Rectal smooth muscle tissue (tissue), 1 donor: Measurements from ENCODE around the gene CGB7.
"Not testable (repeated sequence)": the region's sequence is repeated elsewhere in the genome, so short reads cannot be mapped to it uniquely, and the experiment has no call there.

ENCODE experiments used
- H3K27ac ChIP-seq: one replicate; pipeline ENCODE4 v1.7.0; 2013; ENCODE audit warnings: low read depth, low read length, inconsistent platforms
- H3K27me3 ChIP-seq: one replicate; pipeline ENCODE4 v1.7.0; 2013; ENCODE audit warnings: low read length; ENCODE audit not compliant: control insufficient read depth, insufficient read depth
- H3K36me3 ChIP-seq: one replicate; pipeline ENCODE4 v1.7.0; 2013; ENCODE audit warnings: low read length; ENCODE audit not compliant: control insufficient read depth, insufficient read depth
- H3K4me1 ChIP-seq: one replicate; pipeline ENCODE4 v1.7.0; 2013; ENCODE audit warnings: low read length; ENCODE audit not compliant: control insufficient read depth, insufficient read depth
- H3K4me3 ChIP-seq: one replicate; pipeline ENCODE4 v1.7.0; 2013; ENCODE audit warnings: low read length
- H3K9ac ChIP-seq: one replicate; pipeline ENCODE4 v1.7.0; 2013; ENCODE audit warnings: low read length

Gene CGB7

DNA sequence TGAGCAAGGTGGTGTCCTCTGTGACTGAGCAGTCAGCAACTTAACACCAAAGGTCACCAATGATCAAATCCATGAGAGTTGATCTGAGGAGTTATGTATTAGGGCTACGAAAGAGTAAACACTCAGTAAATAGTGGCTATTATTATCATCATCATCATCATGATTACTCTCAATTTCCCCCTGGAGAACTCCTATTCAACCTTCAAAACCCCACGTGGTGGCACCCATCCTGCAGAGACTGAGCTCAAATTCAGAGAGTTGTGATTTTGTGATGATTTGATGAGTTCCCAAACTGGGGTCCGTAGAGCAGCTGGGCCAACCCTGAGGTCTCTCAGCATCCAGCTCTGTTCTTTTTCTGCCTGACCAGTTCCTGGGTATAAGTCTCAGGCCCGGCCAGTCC lies 7.7 kb downstream of the CGB7 start:
- not testable (repeated sequence) for H3K36me3 ChIP-seq, H3K9ac ChIP-seq, H3K27ac ChIP-seq, H3K27me3 ChIP-seq, H3K4me1 ChIP-seq, H3K4me3 ChIP-seq

GRCh38 chr19:49049011-49049410 lies 8.5 kb downstream of the CGB7 start, which contains the start of gene CGB8:
CGB8 (minus strand) TSS chr19:49049111; CDS start chr19:49048739, 372 bp downstream.
- H3K4me1 ChIP-seq, H3K4me3 ChIP-seq, H3K9ac ChIP-seq, H3K27me3 ChIP-seq, H3K27ac ChIP-seq, H3K36me3 ChIP-seq: not testable (repeated sequence)

GRCh38 chr19:49043548-49043947 lies 14.0 kb downstream of the CGB7 start, which contains the start of gene CGB5:
CGB5 (plus strand) TSS chr19:49043848; CDS start chr19:49044210, 362 bp downstream.
- not testable (repeated sequence) for H3K27ac ChIP-seq, H3K9ac ChIP-seq, H3K36me3 ChIP-seq, H3K4me1 ChIP-seq, H3K27me3 ChIP-seq, H3K4me3 ChIP-seq

GRCh38 chr19:49042666-49043065 lies 14.9 kb downstream of the CGB7 start:
- not testable (repeated sequence) for H3K36me3 ChIP-seq, H3K9ac ChIP-seq, H3K27me3 ChIP-seq, H3K4me3 ChIP-seq, H3K27ac ChIP-seq, H3K4me1 ChIP-seq

GRCh38 chr19:49042177-49042576 lies 15.4 kb downstream of the CGB7 start:
- Histone ChIP-seq H3K4me3 (no peak overlapping the region), H3K4me1 (no peaks in the 10 kb centered on the region), H3K27ac (no peak overlapping the region), H3K27me3 (no peaks in the 10 kb centered on the region), H3K36me3 (no peaks in the 10 kb centered on the region), H3K9ac (no peak overlapping the region)

DNA sequence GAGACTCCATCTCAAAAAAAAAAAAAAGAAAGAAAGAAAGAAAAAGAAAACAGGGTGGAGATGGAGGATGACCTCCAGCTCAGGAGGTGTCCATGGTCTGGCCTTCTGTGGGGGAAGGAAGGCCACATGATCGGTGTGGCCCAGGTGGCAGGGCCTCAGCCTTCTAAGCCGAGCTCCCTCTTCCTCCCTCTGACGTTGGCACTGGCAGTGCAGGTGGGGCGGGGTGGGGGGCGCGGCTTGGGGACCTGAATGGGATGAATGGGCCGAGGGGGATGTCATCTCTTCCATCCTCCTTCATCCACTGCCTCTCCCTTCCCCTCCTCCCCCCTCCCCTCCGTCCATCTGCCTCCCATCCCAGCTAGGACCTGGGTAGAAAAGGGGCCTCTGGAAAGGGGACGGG lies 17.8 kb downstream of the CGB7 start:
- not testable (repeated sequence) for H3K27me3 ChIP-seq, H3K9ac ChIP-seq, H3K4me1 ChIP-seq, H3K27ac ChIP-seq, H3K36me3 ChIP-seq, H3K4me3 ChIP-seq

DNA sequence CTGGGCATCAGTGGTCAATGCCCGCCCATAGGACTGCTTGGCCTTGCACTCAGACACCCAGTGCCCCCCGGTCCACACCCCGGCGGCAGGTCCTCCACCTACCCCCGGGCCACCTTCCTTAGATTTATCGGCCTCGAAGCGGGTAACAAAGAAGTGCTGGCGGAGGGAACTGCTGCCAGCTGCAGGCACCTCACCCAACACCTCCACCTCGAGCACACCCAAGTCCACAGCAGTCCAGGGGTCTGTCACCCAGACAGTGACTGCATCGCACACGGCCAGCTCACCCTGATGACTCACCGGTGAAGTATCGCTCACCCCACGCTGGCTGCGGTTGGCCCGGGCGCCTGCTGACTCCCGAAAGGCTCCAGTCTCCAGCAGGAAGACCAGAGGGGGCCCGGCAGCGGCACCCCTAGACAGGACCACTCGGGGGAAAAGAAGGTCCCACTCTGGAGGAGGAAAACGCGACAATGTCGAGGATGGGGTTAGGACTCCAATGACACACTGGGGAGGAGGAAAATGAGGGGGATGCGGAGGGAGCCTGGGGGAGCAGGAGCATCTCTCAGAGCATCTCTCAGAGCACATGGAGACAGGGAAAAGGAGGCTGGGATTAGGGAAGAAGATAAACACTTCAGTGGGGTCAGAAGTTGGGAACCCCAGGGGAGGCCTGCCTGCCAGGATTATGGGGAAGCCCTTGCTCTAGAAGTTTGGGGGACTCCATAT lies 18.8 kb downstream of the CGB7 start:
- H3K4me3 ChIP-seq, H3K9ac ChIP-seq, H3K27me3 ChIP-seq, H3K27ac ChIP-seq, H3K4me1 ChIP-seq, H3K36me3 ChIP-seq: not testable (repeated sequence)

DNA sequence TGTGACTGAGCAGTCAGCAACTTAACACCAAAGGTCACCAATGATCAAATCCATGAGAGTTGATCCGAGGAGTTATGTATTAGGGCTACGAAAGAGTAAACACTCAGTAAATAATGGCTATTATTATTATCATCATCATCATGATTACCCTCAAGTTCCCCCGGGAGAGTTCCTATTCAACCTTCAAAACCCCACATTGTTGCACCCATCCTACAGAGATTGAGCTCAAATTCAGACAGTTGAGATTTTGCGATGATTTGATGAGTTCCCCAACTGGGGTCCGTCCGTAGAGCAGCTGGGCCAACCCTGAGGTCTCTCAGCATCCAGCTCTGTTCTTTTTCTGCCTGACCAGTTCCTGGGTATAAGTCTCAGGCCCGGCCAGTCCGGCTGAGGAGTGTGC lies 19.4 kb downstream of the CGB7 start:
- not testable (repeated sequence) for H3K27ac ChIP-seq, H3K4me1 ChIP-seq

DNA sequence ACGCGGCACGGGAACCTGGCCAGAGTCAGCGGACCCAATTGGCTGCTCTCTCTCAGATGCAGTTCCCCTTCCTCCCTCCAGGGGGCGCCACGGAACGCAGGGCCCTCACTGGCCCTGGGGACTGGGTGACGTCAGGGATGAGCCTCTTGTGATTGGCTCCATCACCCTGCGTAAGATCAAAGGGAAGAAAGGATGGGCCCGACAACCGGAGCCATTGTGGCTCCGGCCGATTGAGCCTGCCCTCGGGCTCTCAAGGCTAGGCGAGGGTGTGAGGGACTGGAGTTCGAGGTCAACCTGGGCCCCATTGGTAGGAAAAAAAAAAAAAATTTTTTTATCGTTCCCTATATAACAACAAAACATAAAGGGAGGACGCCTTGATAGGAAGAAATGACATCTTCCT lies 20.7 kb downstream of the CGB7 start, which contains the start of gene CGB1:
TSS of gene CGB1 (minus strand) at position 81 of the 400 bp plus-strand sequence. CDS start 184 bp downstream, outside the sequence.
- not testable (repeated sequence) for H3K4me3 ChIP-seq, H3K9ac ChIP-seq, H3K27me3 ChIP-seq, H3K27ac ChIP-seq, H3K4me1 ChIP-seq, H3K36me3 ChIP-seq

More for the DNA sequence above, 19.4 kb downstream of the CGB7 start:
- not testable (repeated sequence) for H3K9ac ChIP-seq, H3K4me3 ChIP-seq, H3K36me3 ChIP-seq, H3K27me3 ChIP-seq

- H3K27me3 ChIP-seq, result not testable (repeated sequence)
Measured at GRCh38 chr19:49031642-49032301, 25.8 kb downstream of the CGB7 start, which contains the start of gene CGB2. CGB2 (plus strand) TSS chr19:49031890; CDS start chr19:49032096, 206 bp downstream.

DNA sequence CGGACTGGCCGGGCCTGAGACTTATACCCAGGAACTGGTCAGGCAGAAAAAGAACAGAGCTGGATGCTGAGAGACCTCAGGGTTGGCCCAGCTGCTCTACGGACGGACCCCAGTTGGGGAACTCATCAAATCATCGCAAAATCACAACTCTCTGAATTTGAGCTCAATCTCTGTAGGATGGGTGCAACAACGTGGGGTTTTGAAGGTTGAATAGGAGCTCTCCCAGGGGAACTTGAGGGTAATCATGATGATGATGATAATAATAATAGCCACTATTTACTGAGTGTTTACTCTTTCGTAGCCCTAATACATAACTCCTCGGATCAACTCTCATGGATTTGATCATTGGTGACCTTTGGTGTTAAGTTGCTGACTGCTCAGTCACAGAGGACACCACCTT lies 27.2 kb downstream of the CGB7 start:
- H3K27ac ChIP-seq, H3K36me3 ChIP-seq, H3K4me3 ChIP-seq, H3K27me3 ChIP-seq, H3K9ac ChIP-seq, H3K4me1 ChIP-seq: not testable (repeated sequence)

More at GRCh38 chr19:49031642-49032301, 25.8 kb downstream of the CGB7 start, which contains the start of gene CGB2:
- H3K4me1 ChIP-seq, H3K36me3 ChIP-seq, H3K4me3 ChIP-seq, H3K27ac ChIP-seq, H3K9ac ChIP-seq: not testable (repeated sequence)

- H3K4me3 ChIP-seq, H3K4me1 ChIP-seq, H3K9ac ChIP-seq, H3K36me3 ChIP-seq, H3K27ac ChIP-seq, H3K27me3 ChIP-seq: not testable (repeated sequence)
Measured at GRCh38 chr19:49029749-49030148, 27.8 kb downstream of the CGB7 start.

DNA sequence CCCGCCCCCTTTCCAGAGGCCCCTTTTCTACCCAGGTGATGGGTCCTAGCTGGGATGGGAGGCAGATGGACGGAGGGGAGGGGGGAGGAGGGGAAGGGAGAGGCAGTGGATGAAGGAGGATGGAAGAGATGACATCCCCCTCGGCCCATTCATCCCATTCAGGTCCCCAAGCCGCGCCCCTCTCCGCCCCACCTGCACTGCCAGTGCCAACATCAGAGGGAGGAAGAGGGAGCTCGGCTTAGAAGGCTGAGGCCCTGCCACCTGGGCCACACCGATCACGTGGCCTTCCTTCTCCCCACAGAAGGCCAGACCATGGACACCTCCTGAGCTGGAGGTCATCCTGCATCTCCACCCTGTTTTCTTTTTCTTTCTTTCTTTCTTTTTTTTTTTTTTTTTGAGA lies 28.9 kb downstream of the CGB7 start:
- not testable (repeated sequence) for H3K4me1 ChIP-seq, H3K4me3 ChIP-seq, H3K27ac ChIP-seq, H3K9ac ChIP-seq, H3K36me3 ChIP-seq, H3K27me3 ChIP-seq
